ENCODE results near the gene RNF133. TPM values are rescaled to one million over a fixed set of nuclear protein-coding genes. Genes with fewer than 3 reads are reported as not detected.

The RNF133 gene, protein sequence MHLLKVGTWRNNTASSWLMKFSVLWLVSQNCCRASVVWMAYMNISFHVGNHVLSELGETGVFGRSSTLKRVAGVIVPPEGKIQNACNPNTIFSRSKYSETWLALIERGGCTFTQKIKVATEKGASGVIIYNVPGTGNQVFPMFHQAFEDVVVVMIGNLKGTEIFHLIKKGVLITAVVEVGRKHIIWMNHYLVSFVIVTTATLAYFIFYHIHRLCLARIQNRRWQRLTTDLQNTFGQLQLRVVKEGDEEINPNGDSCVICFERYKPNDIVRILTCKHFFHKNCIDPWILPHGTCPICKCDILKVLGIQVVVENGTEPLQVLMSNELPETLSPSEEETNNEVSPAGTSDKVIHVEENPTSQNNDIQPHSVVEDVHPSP
- polyA plus RNA-seq (2013, experiment 1 of 2; ENCODE audit: insufficient read length): not detected
- not detected for polyA plus RNA-seq (2013, experiment 2 of 2; ENCODE audit: insufficient read length)

- DNase-seq: no peak
Measured at GRCh38 chr7:122699017-122699416, at the start of gene RNF133. Gene RNF133 (minus strand): TSS chr7:122699117. CDS start chr7:122698918, 199 bp downstream.

- no peak for DNase-seq
Measured at GRCh38 chr7:122748195-122748594, 49.3 kb upstream of the RNF133 start.

DNA sequence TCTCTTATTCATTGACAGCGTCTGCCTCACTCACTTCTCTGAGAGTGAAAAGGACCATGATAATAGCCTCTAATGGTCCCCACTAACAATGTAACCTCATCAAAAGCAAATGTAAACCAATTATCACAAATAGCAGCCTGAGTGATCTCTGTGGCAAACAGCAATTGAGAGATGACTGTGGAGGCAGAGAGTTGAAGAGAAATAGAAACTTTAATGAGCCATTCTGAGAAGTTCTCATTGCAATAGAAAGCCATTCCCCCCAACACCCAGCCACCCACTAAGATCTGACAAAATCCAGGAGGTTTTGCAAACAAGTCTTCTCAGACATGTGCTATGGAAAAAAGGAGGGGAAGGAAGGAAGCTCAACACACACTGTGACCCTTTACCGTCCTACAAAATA, 48.0 kb upstream of the RNF133 start:
- no peak for DNase-seq

- DNase-seq: no peak
Measured at GRCh38 chr7:122743211-122743610, 44.3 kb upstream of the RNF133 start.

- no peak for DNase-seq
Measured at GRCh38 chr7:122738947-122739346, 40.0 kb upstream of the RNF133 start.

- no peak for DNase-seq
Measured at GRCh38 chr7:122736183-122736582, 37.3 kb upstream of the RNF133 start.

DNA sequence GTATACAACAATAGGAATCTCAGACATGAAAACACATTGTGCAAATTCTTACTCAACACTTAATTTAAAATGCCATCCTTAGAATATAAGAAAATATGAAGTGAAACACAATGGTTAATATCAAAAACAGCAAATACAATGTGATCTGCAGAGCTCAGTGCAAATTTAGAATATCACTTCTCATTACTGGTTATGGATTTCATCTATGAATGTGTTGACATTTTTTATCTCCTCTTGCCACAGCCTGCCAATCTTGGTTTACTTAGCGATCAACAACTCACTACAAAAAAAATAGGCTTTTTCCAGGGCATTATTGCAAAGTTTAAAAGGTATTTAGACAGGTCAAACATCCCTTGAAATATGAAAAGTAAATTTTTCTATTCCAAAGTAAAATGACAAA, 28.8 kb upstream of the RNF133 start:
- DNase-seq: no peak

DNA sequence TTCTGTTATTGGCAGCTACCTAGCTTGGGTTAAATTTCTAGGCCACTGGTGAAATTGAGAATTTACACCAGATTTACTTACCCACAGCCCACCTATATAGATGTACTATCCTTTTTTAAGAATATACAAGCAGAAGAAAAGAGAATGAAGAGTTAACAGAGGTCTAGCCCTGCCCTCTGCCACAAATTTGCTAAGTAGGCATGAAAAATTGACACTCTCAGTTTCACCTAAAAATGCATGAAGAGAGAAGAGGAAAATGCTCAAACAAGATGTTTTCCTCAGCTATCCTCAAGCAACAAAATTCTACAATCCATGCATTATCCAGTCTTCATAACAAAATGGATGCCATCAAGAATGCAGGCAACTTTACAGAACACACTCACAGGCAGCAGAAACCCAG, 28.4 kb upstream of the RNF133 start:
- no peak for DNase-seq

DNA sequence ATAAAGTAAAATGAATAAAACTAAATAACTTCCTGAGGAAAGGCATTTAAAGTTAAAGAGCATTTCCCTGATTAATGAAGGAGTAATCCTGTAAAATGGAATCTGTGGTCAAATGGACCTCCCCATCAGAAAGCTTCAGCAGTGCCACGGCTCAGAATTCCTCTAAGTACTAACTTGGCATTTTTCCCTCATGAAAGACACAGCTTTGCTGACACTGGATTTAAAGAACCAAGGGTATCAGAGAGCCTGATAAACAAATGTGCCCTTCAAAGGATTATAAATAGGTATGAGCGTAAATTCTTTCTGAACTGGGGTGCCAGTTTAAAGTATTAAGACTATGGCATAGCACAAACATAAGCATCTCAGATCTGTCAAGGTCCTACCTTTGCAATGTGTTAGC, 28.0 kb upstream of the RNF133 start:
- DNase-seq: no peak

DNA sequence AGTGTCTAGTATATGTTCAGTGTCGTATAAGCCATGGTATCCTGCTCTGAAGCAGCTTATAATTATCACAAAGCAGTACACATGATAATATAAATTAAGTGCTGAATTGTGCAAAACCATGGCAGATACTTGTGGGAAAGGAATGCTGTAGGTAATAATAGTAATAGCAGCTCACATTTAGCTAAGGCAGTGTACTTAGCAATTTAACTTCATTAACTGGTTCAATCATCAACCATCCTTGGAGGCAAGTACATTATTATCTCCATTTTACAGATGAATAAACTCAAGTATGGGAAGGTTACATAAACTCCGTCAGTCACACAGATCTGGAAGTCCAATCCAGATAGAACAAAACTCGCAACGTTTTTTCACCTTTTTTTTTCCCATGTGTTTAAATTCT, 25.4 kb upstream of the RNF133 start:
- DNase-seq: no peak

DNA sequence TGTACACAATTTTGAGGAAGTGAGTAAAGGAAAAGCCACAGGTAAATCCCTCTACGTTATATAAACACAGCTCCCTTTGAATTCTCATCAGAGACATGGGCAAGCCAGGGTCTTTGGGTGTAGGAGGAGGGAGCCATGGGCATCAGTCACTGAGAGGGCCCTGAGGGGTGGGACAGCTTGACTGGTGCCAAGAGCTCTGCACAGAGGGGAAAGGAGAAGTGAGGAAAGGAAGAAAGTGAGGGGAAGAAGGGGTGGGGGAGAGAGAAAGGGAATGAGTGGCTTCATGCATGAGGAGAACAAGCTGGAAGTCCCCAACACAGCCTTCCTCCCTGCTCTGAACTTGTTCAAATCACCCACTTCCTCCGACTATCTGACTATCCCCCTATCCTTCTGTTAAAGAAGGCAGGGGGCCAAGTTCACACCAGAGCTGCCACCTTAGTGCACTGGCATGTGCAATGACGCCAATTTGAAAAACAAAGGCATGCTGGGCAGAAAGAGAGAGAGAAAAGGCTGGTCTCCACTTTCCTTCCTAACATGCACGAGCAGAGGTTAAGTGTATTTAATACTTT, 20.2 kb upstream of the RNF133 start:
- DNase-seq: no peak

GRCh38 chr7:122717356-122718089, 18.6 kb upstream of the RNF133 start:
- no peak for DNase-seq

- no peak for DNase-seq
Measured at GRCh38 chr7:122715183-122715582, 16.3 kb upstream of the RNF133 start.

GRCh38 chr7:122710916-122711315, 12.0 kb upstream of the RNF133 start:
- DNase-seq: no peak

DNA sequence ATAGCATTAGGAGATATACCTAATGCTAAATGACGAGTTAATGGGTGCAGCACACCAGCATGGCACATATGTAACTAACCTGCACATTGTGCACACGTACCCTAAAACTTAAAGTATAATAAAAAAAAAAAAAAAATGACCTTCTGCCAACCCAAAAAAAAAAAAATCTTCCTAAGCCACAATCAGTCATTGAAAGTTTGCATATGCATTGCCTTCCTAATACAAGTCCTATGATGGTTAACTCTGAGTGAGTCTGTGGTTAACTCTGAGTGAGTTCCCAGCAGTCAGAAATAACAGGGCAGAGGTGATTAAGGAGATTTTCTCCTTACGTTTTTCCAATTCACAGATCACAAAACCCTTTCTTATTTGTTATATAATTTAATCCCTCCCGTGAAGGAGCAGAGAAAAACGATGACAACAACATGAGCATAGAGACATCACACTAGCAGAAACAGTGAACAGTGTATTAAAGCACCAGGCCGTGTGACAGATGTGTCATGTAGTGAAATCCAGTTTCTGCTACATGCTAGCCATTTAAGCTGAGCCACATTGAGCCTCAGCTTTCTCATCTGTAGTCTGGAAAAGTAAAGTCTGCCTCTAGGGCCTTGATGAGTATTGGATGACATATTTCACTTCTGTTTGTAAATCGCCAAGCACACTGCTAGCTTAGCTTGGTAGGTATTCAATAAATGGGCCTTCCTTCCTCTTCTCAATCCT, 11.2 kb upstream of the RNF133 start:
- no peak for DNase-seq

- no peak for DNase-seq
Measured at GRCh38 chr7:122706836-122707235, 7.9 kb upstream of the RNF133 start.

DNA sequence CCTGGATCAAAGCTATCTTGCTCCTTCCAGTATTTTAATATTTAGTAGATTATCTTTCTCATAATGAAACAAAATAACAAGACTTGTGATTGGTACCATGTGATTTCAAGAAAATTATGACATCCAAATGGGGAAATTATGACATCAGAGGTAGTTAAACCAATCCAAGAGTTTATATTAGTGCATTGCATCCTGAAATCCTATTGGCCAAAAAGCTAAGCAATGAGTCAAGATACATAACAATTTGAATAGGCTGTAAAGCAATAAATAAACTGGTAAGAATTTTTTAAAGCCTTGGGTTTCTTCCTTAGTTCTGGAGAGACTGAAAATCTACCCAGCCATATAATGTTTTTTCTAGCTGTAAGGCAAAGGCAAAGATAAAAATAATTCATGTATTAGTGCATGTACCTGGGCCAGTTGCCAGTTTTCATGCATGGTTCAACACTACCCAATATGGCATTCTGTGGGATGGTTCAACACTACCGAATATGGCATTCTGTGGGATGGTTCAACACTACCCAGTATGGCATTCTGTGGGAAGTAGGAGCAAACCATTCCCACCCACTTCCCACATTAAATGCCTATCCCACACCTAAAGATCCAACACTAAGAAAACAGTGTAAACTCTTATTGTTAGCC, 4.1 kb upstream of the RNF133 start, which contains the start of gene RNF148:
RNF148 (minus strand) TSS at position 51 of the 639 bp plus-strand sequence. CDS start 172 bp downstream, outside the sequence.
- DNase-seq: no peak

DNA sequence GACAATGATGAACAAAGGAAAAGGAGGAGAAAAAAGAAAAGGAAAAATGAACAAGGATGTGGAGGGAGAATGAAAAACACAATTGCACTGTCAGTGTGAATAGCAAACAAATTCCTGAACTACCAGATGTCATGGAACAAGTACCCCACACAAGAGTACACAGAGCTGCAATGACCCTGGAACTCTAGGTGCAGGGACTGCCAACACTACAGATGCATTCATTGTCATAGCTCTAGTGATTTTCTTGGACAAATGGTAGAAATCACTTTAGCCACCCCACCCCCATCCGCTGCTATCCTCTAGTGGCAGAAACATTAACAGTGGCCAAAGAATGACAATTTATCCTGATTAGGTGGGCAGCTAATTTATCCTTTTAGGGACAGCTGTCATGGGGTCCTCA, 3.1 kb downstream of the RNF133 start:
- no peak for DNase-seq

GRCh38 chr7:122694697-122695096, 4.2 kb downstream of the RNF133 start:
- no peak for DNase-seq

DNA sequence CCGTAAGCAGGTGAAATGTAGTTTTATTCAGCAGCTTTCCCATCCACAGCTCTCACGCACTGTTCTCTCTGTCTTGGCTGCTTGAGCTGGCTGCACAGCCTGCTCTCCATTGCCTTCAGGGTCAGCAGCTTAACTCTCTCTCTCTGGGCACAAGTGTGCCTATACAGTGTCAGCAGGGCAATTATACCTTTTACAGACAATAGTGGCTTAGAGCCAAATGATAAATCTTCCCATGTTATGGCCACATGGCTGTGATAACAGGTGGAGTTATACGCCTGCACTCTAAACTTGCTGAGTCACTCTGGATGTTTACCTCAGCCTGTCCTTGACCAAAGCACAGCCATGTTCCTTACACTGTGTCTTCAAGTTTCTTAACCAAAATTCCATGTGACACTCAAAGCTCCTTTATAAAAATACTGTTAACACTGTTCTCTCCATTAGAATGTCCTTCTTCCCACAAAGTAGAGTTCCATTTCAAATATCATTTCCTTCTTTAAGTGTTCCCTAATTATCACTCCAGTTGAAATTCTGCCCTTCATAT, 6.1 kb downstream of the RNF133 start:
- DNase-seq: no peak

DNA sequence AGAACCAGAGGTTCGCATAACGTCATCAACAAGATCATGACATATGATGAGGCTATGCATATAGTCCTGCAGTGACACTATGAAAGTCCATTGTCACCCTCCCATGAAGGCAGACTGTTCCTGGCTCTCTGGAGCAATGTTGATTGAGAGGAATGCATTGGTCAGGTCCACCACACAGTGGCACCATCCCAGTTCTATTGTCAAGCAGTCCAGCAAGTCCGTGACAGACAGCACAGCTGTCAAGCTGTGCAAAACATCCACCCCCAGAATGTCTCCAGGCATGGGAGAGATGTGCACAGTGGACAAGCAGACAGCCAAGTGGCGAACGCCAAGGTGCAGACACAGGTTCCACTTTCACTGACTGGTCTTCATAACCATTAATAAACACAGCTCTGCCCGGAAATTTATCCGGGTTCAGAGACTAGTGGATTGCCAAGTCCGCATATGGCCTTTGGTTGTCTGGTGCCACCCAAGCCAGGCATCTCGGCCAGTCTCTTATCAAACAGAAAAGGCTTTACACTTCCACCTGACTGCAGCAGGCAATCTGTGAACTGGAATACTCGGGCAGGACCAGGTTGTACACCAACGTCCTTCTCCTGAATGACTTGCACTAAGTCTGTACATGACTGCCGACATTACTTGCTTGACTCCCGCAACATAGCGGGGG, 7.2 kb downstream of the RNF133 start:
- DNase-seq: no peak

All from fibroblast of skin of abdomen (primary cell).